GM19395 (cell line): ENCODE data around the gene DHX58.

Source experiments
- ATAC-seq: cut with Tn5 transposase; IDR thresholded peaks from one replicate; pipeline ENCODE4 v1.9.1; 2021; ENCODE audit warnings: mild to moderate bottlenecking, moderate library complexity; ENCODE audit not compliant: unreplicated experiment

The DHX58 gene

DNA sequence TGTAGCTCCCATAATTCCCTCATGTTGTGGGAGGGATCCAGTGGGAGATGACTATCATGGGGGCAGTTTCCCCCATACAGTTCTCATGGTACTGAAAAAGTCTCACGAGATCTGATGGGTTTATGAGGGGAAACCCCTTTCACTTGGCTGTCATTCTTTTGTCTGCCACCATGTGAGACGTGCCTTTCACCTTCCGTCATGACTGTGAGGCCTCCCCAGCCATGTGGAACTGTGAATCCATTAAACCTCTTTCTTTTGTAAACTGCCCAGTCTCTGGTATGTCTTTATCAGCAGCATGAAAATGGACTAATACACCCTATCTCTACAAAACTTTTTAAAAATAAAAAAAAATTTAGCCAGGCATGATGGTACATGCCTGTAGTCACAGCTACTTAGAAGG lies 55.9 kb downstream of the DHX58 start:
- no peak for ATAC-seq

DNA sequence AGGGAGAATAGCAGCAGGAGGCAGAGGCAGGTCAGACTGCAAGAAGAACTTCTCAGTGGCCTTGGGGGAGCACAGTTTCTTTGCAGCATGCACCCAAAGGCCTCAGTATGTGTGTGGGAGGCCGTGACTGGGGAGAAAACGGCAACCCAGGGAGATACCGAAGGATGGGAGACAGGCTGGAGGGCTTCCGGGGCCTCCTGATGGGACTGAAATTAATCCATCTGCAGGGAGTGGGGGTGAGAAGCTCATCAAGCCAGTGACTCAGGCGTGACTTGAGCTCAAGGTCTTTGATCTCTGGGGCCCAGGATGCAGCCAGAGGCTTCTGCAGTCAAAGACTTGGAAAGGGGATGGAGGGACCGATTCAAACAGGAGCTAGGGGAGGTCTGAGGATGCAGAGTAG lies 57.0 kb downstream of the DHX58 start:
- no peak for ATAC-seq

DNA sequence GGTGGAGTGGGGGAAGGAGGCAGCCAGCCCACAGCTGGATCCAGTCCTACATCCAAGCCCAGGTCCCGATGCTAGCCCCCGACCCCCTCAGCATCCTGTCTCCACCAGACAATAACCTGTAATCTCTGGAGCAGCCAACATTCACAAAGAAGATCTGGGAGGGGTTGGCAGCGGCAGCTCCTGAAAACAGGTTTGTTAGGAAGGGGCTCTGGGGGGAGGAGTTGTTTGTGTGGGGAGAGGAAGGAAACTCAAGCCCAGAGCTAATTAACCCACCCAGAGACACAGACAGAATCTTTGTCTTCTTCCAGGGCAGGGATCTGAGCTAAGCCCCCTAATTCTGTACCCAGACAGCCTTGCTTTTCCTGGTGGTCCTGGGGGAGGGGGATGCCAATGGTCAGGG lies 57.5 kb downstream of the DHX58 start:
- no peak for ATAC-seq

DNA sequence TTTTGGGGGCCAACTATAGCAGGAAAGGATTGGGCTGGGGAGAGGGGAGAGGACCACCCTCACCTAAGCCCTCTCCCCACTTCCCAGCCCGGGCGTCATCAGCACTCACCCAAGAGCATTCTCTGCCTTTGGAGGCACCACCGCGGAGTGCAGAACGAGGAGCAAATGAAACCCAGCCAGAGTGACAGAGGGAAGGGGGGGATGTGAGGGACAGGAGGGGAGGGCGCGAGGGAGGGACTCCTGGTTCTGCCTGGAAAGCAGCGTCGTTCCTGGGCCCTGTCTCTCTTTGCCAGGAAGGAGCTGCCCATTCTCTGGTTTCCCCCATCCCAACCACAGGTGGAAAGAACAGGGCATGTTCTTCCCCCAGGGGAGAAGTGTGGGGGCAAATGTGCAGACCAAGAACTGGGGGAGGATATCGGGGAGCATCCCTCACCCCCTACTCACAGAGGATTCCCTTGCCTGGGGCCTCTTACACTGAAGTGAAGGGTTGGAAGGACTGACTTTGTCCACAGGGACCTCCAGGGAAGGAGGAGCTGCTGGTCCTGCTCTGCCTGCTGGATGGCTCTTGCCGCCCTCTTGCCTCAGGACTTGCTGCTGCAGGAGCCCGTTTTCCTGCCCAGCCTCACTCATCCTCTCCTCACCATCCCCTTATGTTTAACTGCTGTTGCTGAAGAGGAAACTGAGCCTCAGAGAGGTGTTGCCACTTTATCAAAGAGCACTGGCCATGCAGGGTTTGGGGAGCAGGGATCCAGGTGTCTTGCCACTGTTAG lies 58.6 kb downstream of the DHX58 start:
- no peak for ATAC-seq

DNA sequence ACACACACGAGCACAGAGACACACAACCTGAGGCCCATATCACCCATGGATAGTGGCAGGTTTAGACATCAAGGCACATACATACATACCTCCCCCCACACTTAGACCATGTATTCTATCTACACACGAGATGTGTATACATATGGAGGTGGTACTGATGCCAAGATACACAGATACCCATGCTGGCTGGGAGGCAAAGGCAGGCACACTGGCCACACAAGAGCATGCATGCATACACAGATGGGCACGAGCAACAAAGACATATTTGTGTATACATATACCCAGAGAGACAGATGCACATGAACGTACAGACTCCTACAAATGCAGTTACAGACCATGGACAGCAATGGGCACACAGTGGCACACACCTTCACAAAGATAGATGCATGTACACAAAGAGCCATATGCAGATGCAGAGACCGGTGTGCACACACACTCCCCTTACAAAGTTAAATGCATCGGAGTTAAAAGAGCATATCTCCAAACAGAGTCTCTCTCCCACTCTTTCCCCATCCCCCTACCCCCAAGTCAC lies 60.1 kb downstream of the DHX58 start:
- ATAC-seq: no peak

DNA sequence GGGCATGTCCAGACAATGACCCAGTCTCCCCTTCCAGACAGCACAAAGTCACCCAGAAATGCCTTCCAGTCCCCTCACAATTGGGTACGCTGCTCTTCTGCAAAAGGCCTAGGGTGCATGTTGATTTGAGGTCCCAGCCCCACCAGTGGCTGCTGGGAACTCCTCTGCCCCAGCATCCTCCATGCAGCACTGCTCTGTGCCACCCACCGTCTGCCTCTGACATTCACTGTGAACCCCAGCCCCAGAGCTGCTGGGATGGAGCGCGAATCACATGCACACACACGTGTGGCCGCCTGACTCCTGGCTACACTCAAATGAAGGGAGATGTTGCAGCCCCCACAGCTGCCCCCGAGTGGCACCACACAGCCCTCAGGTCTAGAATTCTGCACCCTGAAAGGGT lies 60.9 kb downstream of the DHX58 start:
- no peak for ATAC-seq
